Forelimb muscle (tissue), 1 donor: Measurements from ENCODE around the gene PYDC1. TPM values are rescaled to one million over a fixed set of nuclear protein-coding genes. Genes with fewer than 3 reads are reported as not detected.
"Not testable (repeated sequence)": the region's sequence is repeated elsewhere in the genome, so short reads cannot be mapped to it uniquely, and the experiment has no call there.

Experiments used
- DNase-seq: peaks from one replicate; pipeline ENCODE4 v3.0.0-alpha.2; 2013; ENCODE audit warnings: low read depth
- polyA plus RNA-seq: library from polyadenylated mRNA; unstranded; fragments of 120-200 nt; gene quantifications from one replicate; pipeline ENCODE4 v1.2.1, GENCODE V29; 2013; ENCODE audit not compliant: insufficient read length

The PYDC1 gene
- 2.1 TPM for polyA plus RNA-seq

GRCh38 chr16:31216422-31217135 is at the start of gene PYDC1:
PYDC1 (minus strand) TSS chr16:31217135; CDS start chr16:31217028, 107 bp downstream.
- DNase-seq: no peak

- DNase-seq: no peak
Measured at GRCh38 chr16:31265329-31266245, 48.7 kb upstream of the PYDC1 start.

- DNase-seq: no peak
Measured at GRCh38 chr16:31262084-31262483, 45.1 kb upstream of the PYDC1 start.

GRCh38 chr16:31260136-31260931 is 43.4 kb upstream of the PYDC1 start:
- no peak for DNase-seq

GRCh38 chr16:31258366-31258765 is 41.4 kb upstream of the PYDC1 start:
- DNase-seq: no peak

GRCh38 chr16:31256466-31256865 is 39.5 kb upstream of the PYDC1 start:
- DNase-seq: no peak

- DNase-seq: no peak
Measured at GRCh38 chr16:31253642-31254045, 36.7 kb upstream of the PYDC1 start.

GRCh38 chr16:31251435-31251834 is 34.5 kb upstream of the PYDC1 start:
- no peak for DNase-seq

GRCh38 chr16:31250782-31251384 is 33.9 kb upstream of the PYDC1 start:
- no peak for DNase-seq

- DNase-seq: no peak
Measured at GRCh38 chr16:31248344-31248743, 31.4 kb upstream of the PYDC1 start.

- no peak for DNase-seq
Measured at GRCh38 chr16:31246296-31246695, 29.4 kb upstream of the PYDC1 start.

GRCh38 chr16:31245598-31245997 is 28.7 kb upstream of the PYDC1 start:
- not testable (repeated sequence) for DNase-seq

GRCh38 chr16:31243734-31244670 is 27.1 kb upstream of the PYDC1 start:
- DNase-seq: no peak

- DNase-seq: no peak
Measured at GRCh38 chr16:31242206-31242605, 25.3 kb upstream of the PYDC1 start.

- DNase-seq: no peak
Measured at GRCh38 chr16:31238041-31238440, 21.1 kb upstream of the PYDC1 start.

GRCh38 chr16:31229501-31229900 is 12.6 kb upstream of the PYDC1 start:
- DNase-seq: no peak

- no peak for DNase-seq
Measured at GRCh38 chr16:31228206-31228605, 11.3 kb upstream of the PYDC1 start.

GRCh38 chr16:31225193-31225592 is 8.3 kb upstream of the PYDC1 start:
- no peak for DNase-seq

GRCh38 chr16:31224092-31224955 is 7.4 kb upstream of the PYDC1 start:
- DNase-seq: no peak
